GM21529 (cell line): ENCODE data around the gene SRGAP3.

Experiments used
- ATAC-seq: cut with Tn5 transposase; IDR thresholded peaks from one replicate; pipeline ENCODE4 v1.9.1; 2021; ENCODE audit not compliant: unreplicated experiment

SRGAP3 gene

GRCh38 chr3:9026320-9027045, 223.0 kb downstream of the SRGAP3 start:
- ATAC-seq: no peak

GRCh38 chr3:9024341-9024740, 225.1 kb downstream of the SRGAP3 start:
- ATAC-seq: no peak

GRCh38 chr3:9023226-9023590, 226.2 kb downstream of the SRGAP3 start:
- no peak for ATAC-seq

GRCh38 chr3:9022305-9023225, 226.9 kb downstream of the SRGAP3 start:
- no peak for ATAC-seq

- no peak for ATAC-seq
These were observed 228.0 kb downstream of the SRGAP3 start for GRCh38 chr3:9021271-9022009.

- ATAC-seq: no peak
These were observed 229.0 kb downstream of the SRGAP3 start for GRCh38 chr3:9020426-9020825.

GRCh38 chr3:9019259-9019961, 230.0 kb downstream of the SRGAP3 start:
- ATAC-seq: no peak

- no peak for ATAC-seq
These were observed 234.2 kb downstream of the SRGAP3 start for GRCh38 chr3:9015250-9015649.

- no peak for ATAC-seq
These were observed 235.5 kb downstream of the SRGAP3 start for GRCh38 chr3:9013782-9014563.

GRCh38 chr3:9012521-9012920, 236.9 kb downstream of the SRGAP3 start:
- no peak for ATAC-seq

GRCh38 chr3:9009976-9010545, 239.4 kb downstream of the SRGAP3 start:
- ATAC-seq: no peak

- no peak for ATAC-seq
These were observed 240.7 kb downstream of the SRGAP3 start for GRCh38 chr3:9008550-9009255.

GRCh38 chr3:9007928-9008327, 241.5 kb downstream of the SRGAP3 start:
- no peak for ATAC-seq

- ATAC-seq: no peak
These were observed 242.2 kb downstream of the SRGAP3 start for GRCh38 chr3:9007213-9007612.

- no peak for ATAC-seq
These were observed 249.4 kb downstream of the SRGAP3 start for GRCh38 chr3:9000041-9000440.

GRCh38 chr3:8997151-8997550, 252.3 kb downstream of the SRGAP3 start:
- ATAC-seq: no peak

GRCh38 chr3:8996681-8997121, 252.7 kb downstream of the SRGAP3 start:
- no peak for ATAC-seq

GRCh38 chr3:8996216-8996615, 253.2 kb downstream of the SRGAP3 start:
- no peak for ATAC-seq

GRCh38 chr3:8994226-8994625, 255.2 kb downstream of the SRGAP3 start:
- ATAC-seq: no peak
